Thoracic aorta (tissue), 2 donors: Measurements from ENCODE around the gene WNK1. TPM values are rescaled to one million over a fixed set of nuclear protein-coding genes. Genes with fewer than 3 reads are reported as not detected.

Source experiments
- ATAC-seq: fragments of 150-250 bp; one replicate; pipeline ENCODE4 v1.8.0; 2017; ENCODE audit warnings: low read depth; ENCODE audit not compliant: insufficient number of reproducible peaks, low FRiP score
- DNase-seq: peaks from one replicate; pipeline ENCODE4 v3.0.0-alpha.2; 2020; ENCODE audit warnings: low spot score
- H3K27ac ChIP-seq, 2 donors: fragments of 200-600 bp; sonication (generic); 1 replicate in 1 of 2; 2 replicates in 1 of 2; pipeline ENCODE4 v1.5.1; 2016; ENCODE audit warnings: mild to moderate bottlenecking in 2 of 2, moderate library complexity in 2 of 2
- H3K27me3 ChIP-seq: fragments of 200-600 bp; sonication (generic); replicated peaks from 2 replicates; pipeline ENCODE4 v1.6.0; 2016; ENCODE audit warnings: mild to moderate bottlenecking; ENCODE audit not compliant: insufficient read depth
- H3K36me3 ChIP-seq: fragments of 200-600 bp; sonication (generic); one replicate; pipeline ENCODE4 v1.5.1; 2016
- H3K4me1 ChIP-seq, 2 donors: fragments of 200-600 bp; sonication (generic); 1 replicate in 1 of 2; 2 replicates in 1 of 2; pipeline versions ENCODE4 v1.5.1 to v1.6.0; 2016; ENCODE audit warnings: low read depth in 2 of 2, mild to moderate bottlenecking in 1 of 2; ENCODE audit not compliant: control insufficient read depth in 1 of 2
- H3K4me3 ChIP-seq: fragments of 200-600 bp; sonication (generic); 2 replicates; pipeline ENCODE4 v1.5.1; 2016; ENCODE audit warnings: mild to moderate bottlenecking
- H3K9me3 ChIP-seq: fragments of 200-600 bp; sonication (generic); 2 replicates; pipeline ENCODE4 v1.5.1; 2016
- CTCF ChIP-seq: fragments of 200-600 bp; sonication (generic); IDR thresholded peaks from one replicate; pipeline ENCODE4 v1.5.1; 2019; ENCODE audit warnings: antibody characterized with exemption
- total RNA-seq, 2 donors: library from RNA; depleted of rRNA; stranded (reverse); fragments of >200 nt; gene quantifications; one replicate each; pipeline versions ENCODE4 v1.1.0 to v1.2.3, GENCODE V29; 2016

WNK1 gene
- total RNA-seq, 2 donors from 2014 or later: 191 to 197 TPM

DNA sequence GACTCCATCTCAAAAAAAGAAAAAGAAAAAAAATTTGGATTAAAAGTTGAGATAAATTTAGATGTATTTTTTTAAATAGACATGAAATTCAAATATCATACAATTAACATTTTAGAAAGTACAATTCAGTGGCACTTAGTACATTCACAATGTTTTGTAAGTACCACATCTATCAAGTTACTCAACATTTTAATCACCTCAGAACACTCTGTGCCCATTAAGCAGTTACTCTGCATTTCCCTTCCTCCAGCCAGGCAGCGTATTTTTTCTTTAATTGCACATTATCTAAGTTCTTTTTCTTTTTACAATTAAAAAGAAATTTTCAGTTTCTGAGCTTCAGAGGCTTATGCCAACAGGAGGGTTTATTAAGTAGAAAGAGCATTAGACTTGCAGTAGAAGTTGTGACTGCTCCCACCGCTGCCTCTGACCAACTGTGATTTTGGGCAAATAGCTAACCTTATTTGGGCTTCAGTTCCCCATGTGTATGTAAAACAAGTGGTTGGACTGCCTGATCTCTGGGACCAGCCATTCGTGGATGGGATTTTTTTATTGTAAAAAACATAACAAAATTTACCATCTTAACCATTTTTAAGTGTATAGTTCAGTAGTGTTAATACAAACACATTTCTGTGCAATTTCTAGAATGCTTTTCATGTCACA is 65.7 kb downstream of the WNK1 start:
- no peak for ATAC-seq
- Histone ChIP-seq H3K27ac (peak overlapping the region in 1 of 2 donors; percentile 37), H3K36me3 (no peaks in the 10 kb centered on the region), H3K4me1 (peaks cover 15 to 16% of the 10 kb centered on the region in 2 donors), H3K27me3 (no peaks in the 10 kb centered on the region), H3K4me3 (peak overlapping the region; percentile 28), H3K9me3 (peaks cover 4% of the 10 kb centered on the region)
- no peak for DNase-seq
- no peak for TF ChIP-seq CTCF

DNA sequence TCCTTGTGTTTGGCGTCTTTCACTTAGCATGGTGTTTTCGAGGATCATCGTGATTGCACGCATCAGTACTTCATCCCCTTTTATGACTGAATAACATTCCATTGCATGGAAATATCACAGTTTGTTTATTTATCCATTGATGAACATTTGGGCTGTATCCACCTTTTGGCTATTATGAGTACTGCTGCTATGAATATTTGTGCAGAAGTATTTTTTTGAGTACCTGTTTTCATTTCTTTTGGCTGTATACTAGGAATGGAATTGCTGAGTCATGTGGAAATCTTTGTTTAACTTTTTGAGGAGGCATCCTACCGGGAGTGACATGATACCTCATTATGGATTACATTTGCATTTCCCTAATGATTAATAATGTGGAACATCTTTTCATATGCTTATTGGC is 66.4 kb downstream of the WNK1 start:
- peak overlapping the region in 1 of 2 donors; percentile 37 for H3K27ac ChIP-seq
- TF ChIP-seq CTCF: peak; percentile 28
- no peak for ATAC-seq

DNA sequence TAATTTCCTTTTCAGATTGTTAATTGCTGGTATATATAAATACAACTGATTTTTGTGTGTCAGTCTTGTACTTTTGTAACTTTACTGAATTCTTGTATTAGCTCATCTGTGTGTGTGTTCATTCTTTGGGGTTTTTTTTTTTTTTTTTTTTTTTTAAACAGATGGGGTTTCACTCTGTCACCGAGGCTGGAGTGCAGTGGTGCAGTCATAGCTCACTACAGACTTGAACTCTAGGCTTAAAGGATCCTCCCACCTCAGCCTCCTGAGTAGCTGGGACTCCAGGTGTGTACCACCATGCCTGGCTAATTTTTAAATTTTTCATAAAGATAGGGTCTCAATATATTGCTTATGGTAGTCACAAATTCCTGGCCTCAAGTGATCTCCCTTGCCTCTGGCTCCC is 68.0 kb downstream of the WNK1 start:
- no peak for TF ChIP-seq CTCF
- no peak for ATAC-seq
- H3K27ac ChIP-seq: no peak overlapping the region
- no peak for DNase-seq
- no peak overlapping the region for H3K4me3 ChIP-seq
- peaks cover 15 to 16% of the 10 kb centered on the region in 2 donors for H3K4me1 ChIP-seq
- no peaks in the 10 kb centered on the region for H3K36me3 ChIP-seq
- no peaks in the 10 kb centered on the region for H3K27me3 ChIP-seq
- H3K9me3 ChIP-seq: peaks cover 9% of the 10 kb centered on the region

More for the DNA sequence above, 66.4 kb downstream of the WNK1 start:
- H3K36me3 ChIP-seq: no peaks in the 10 kb centered on the region
- H3K9me3 ChIP-seq: peaks cover 9% of the 10 kb centered on the region
- no peaks in the 10 kb centered on the region for H3K27me3 ChIP-seq
- H3K4me3 ChIP-seq: peak overlapping the region; percentile 28
- H3K4me1 ChIP-seq: peaks cover 15 to 16% of the 10 kb centered on the region in 2 donors
- DNase-seq: no peak

- Histone ChIP-seq H3K4me3 (no peak overlapping the region), H3K27me3 (no peaks in the 10 kb centered on the region), H3K9me3 (peaks cover 9% of the 10 kb centered on the region), H3K36me3 (no peaks in the 10 kb centered on the region), H3K4me1 (peaks cover 10 to 22% of the 10 kb centered on the region in 2 donors), H3K27ac (no peak overlapping the region)
- DNase-seq: no peak
- TF ChIP-seq CTCF: no peak
- ATAC-seq: no peak
Measured at GRCh38 chr12:823028-823698, 70.8 kb downstream of the WNK1 start.

- H3K4me3 ChIP-seq: no peak overlapping the region
- no peaks in the 10 kb centered on the region for H3K27me3 ChIP-seq
- peaks cover 10 to 28% of the 10 kb centered on the region in 2 donors for H3K4me1 ChIP-seq
- DNase-seq: no peak
- H3K27ac ChIP-seq: no peak overlapping the region
- H3K36me3 ChIP-seq: no peaks in the 10 kb centered on the region
- ATAC-seq: no peak
- TF ChIP-seq CTCF: no peak
- peaks cover 9% of the 10 kb centered on the region for H3K9me3 ChIP-seq
Measured at GRCh38 chr12:826331-826730, 74.0 kb downstream of the WNK1 start.
